HepG2 (cell line): ENCODE measurements around the gene CD7. TPM values are rescaled to one million over a fixed set of nuclear protein-coding genes. Genes with fewer than 3 reads are reported as not detected.

ENCODE experiments used
- ADNP ChIP-seq: sonication (generic); formaldehyde crosslinking; IDR thresholded peaks from 2 replicates; pipeline ENCODE4 v1.4.0; 2020; ENCODE audit warnings: missing genetic modification reagents
- GABPA ChIP-seq, 2 experiments: IDR thresholded peaks; 2 replicates each; pipeline ENCODE4 v1.6.1; 2011 to 2016; ENCODE audit warnings: low read depth in 2 of 2, low read length in 1 of 2, missing biosample characterization in 1 of 2, missing genetic modification characterization in 1 of 2
- HMG20B ChIP-seq: conservative IDR thresholded peaks from 2 replicates; pipeline ENCODE4 v1.6.1; 2016; ENCODE audit warnings: missing genetic modification reagents, missing compliant biosample characterization
- RCOR2 ChIP-seq: IDR thresholded peaks from 2 replicates; pipeline ENCODE4 v1.6.1; 2016; ENCODE audit warnings: missing biosample characterization, missing genetic modification reagents
- ZMAT3 ChIP-seq: sonication (generic); formaldehyde crosslinking; conservative IDR thresholded peaks from 2 replicates; pipeline ENCODE4 v1.7.0; 2021; ENCODE audit warnings: missing genetic modification reagents
- ZNF317 ChIP-seq: sonication (generic); formaldehyde crosslinking; IDR thresholded peaks from 2 replicates; pipeline ENCODE4 v1.5.0; 2020; ENCODE audit warnings: mild to moderate bottlenecking, missing genetic modification reagents
- ZNF460 ChIP-seq: sonication (generic); formaldehyde crosslinking; IDR thresholded peaks from 2 replicates; pipeline ENCODE4 v1.5.1; 2020; ENCODE audit warnings: missing genetic modification reagents, mild to moderate bottlenecking, borderline replicate concordance
- ZNF510 ChIP-seq: sonication (generic); formaldehyde crosslinking; IDR thresholded peaks from 2 replicates; pipeline ENCODE4 v1.4.0; 2020; ENCODE audit warnings: low read depth, mild to moderate bottlenecking, missing genetic modification reagents
- ZNF775 ChIP-seq: sonication (generic); formaldehyde crosslinking; IDR thresholded peaks from 2 replicates; pipeline ENCODE4 v1.4.0; 2020; ENCODE audit warnings: missing genetic modification reagents, mild to moderate bottlenecking, moderate library complexity, borderline replicate concordance
- ZNF879 ChIP-seq: sonication (generic); formaldehyde crosslinking; IDR thresholded peaks from 2 replicates; pipeline ENCODE4 v1.8.1; 2023; ENCODE audit warnings: missing genetic modification reagents
- ZNF883 ChIP-seq: sonication (generic); formaldehyde crosslinking; IDR thresholded peaks from 2 replicates; pipeline ENCODE4 v1.5.1; 2020; ENCODE audit warnings: mild to moderate bottlenecking, missing genetic modification reagents; ENCODE audit errors: not compliant biosample characterization
- polyA plus RNA-seq, 8 experiments: library from polyadenylated mRNA; depleted of rRNA in 3 of 8; stranded (reverse) in 7 of 8; unstranded in 1 of 8; fragments of >200 nt; fragmentation: Illumina TruSeq in 4 of 8; extraction: Trizol in 4 of 8; gene quantifications; 2 replicates each; pipeline versions ENCODE4 v1.2.1 to v1.2.3, GENCODE V29; 2011 to 2016; ENCODE audit warnings: low read depth in 4 of 8, missing spikeins in 1 of 8, mixed read lengths in 1 of 8; ENCODE audit not compliant: insufficient read depth in 1 of 8
- total RNA-seq, 5 experiments: library from RNA; depleted of rRNA; stranded (reverse); fragments of >200 nt; fragmentation: Illumina TruSeq; extraction: Trizol; gene quantifications; 2 replicates each; pipeline ENCODE4 v1.2.3, GENCODE V29; 2016; ENCODE audit warnings: low read depth in 1 of 5
- TF ChIP-seq, protein P1 (sequence below): sonication (generic); formaldehyde crosslinking; IDR thresholded peaks from 2 replicates; pipeline ENCODE4 v1.4.0; 2020; ENCODE audit warnings: missing genetic modification reagents, borderline replicate concordance
- TF ChIP-seq, protein P2 (sequence below): sonication (generic); formaldehyde crosslinking; IDR thresholded peaks from 2 replicates; pipeline ENCODE4 v1.4.0; 2020; ENCODE audit warnings: mild to moderate bottlenecking, missing genetic modification reagents
- TF ChIP-seq, protein P3 (sequence below): sonication (generic); formaldehyde crosslinking; IDR thresholded peaks from 2 replicates; pipeline ENCODE4 v1.4.0; 2020; ENCODE audit warnings: missing genetic modification reagents
- TF ChIP-seq, protein P4 (sequence below): sonication (generic); formaldehyde crosslinking; IDR thresholded peaks from 2 replicates; pipeline ENCODE4 v1.9.0; 2022; ENCODE audit warnings: low read depth, missing genetic modification reagents

Gene CD7
- total and polyA plus RNA-seq, 2 of the 13 experiments (the other 11 are each of a cell fraction or from before 2014, with no cell fraction given), result 67.6 to 76.4 TPM

DNA sequence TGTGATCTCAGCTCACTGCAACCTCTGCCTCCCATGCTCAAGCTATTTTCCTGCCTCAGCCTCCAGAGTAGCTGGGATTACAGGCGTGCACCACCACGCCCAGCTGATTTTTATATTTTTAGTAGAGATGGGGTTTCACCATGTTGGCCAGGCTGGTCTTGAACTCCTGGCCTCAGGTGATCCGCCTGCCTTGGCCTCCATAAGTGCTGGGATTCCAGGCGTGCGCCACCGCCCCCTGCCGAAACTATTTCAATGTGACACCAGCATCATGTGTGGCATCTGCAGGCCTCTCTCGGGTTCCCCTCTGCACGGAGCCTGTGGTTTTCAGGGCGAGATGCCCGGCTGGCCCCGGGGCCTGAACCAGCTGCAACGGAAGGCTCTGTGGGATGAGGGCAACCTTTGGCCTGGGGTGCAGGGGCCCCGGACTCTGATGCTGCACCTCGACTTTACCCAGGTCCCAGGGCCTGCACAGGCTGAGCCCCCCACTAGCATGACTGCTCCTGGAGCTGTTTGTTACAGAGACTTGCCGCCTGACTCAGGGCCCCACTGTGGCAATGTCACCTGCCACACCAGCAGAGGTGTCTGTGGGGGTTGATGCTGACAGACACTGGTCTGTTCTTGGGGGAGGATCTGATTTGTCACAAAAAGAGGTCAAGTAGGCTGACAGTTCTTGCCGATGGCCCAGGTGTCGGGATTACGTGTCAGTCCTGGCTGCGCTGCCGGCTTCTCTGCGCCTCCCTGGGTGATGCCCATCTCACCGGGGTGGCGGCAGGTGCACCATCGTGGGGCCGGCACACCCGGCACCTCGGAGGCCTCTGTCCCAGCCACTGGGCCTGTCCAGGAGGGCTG, 33.0 kb upstream of the CD7 start (continued):
- TF ChIP-seq, protein P1, sequence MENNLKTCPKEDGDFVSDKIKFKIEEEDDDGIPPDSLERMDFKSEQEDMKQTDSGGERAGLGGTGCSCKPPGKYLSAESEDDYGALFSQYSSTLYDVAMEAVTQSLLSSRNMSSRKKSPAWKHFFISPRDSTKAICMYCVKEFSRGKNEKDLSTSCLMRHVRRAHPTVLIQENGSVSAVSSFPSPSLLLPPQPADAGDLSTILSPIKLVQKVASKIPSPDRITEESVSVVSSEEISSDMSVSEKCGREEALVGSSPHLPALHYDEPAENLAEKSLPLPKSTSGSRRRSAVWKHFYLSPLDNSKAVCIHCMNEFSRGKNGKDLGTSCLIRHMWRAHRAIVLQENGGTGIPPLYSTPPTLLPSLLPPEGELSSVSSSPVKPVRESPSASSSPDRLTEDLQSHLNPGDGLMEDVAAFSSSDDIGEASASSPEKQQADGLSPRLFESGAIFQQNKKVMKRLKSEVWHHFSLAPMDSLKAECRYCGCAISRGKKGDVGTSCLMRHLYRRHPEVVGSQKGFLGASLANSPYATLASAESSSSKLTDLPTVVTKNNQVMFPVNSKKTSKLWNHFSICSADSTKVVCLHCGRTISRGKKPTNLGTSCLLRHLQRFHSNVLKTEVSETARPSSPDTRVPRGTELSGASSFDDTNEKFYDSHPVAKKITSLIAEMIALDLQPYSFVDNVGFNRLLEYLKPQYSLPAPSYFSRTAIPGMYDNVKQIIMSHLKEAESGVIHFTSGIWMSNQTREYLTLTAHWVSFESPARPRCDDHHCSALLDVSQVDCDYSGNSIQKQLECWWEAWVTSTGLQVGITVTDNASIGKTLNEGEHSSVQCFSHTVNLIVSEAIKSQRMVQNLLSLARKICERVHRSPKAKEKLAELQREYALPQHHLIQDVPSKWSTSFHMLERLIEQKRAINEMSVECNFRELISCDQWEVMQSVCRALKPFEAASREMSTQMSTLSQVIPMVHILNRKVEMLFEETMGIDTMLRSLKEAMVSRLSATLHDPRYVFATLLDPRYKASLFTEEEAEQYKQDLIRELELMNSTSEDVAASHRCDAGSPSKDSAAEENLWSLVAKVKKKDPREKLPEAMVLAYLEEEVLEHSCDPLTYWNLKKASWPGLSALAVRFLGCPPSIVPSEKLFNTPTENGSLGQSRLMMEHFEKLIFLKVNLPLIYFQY (CRISPR knock-in tag), result no peak
- no peak for TF ChIP-seq ZNF883 (CRISPR knock-in tag)
- TF ChIP-seq ZNF879 (CRISPR knock-in tag), result no peak
- TF ChIP-seq, protein P2, sequence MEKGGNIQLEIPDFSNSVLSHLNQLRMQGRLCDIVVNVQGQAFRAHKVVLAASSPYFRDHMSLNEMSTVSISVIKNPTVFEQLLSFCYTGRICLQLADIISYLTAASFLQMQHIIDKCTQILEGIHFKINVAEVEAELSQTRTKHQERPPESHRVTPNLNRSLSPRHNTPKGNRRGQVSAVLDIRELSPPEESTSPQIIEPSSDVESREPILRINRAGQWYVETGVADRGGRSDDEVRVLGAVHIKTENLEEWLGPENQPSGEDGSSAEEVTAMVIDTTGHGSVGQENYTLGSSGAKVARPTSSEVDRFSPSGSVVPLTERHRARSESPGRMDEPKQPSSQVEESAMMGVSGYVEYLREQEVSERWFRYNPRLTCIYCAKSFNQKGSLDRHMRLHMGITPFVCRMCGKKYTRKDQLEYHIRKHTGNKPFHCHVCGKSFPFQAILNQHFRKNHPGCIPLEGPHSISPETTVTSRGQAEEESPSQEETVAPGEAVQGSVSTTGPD, result no peak
- no peak for TF ChIP-seq GABPA (IDR thresholded peaks at IDR 0.05; ENCODE audit: low read depth, low read length)
- TF ChIP-seq GABPA (CRISPR knock-in tag; IDR thresholded peaks at IDR 0.05; ENCODE audit: low read depth), result no peak
- no peak for TF ChIP-seq ZNF460 (CRISPR knock-in tag)
- TF ChIP-seq, protein P3, sequence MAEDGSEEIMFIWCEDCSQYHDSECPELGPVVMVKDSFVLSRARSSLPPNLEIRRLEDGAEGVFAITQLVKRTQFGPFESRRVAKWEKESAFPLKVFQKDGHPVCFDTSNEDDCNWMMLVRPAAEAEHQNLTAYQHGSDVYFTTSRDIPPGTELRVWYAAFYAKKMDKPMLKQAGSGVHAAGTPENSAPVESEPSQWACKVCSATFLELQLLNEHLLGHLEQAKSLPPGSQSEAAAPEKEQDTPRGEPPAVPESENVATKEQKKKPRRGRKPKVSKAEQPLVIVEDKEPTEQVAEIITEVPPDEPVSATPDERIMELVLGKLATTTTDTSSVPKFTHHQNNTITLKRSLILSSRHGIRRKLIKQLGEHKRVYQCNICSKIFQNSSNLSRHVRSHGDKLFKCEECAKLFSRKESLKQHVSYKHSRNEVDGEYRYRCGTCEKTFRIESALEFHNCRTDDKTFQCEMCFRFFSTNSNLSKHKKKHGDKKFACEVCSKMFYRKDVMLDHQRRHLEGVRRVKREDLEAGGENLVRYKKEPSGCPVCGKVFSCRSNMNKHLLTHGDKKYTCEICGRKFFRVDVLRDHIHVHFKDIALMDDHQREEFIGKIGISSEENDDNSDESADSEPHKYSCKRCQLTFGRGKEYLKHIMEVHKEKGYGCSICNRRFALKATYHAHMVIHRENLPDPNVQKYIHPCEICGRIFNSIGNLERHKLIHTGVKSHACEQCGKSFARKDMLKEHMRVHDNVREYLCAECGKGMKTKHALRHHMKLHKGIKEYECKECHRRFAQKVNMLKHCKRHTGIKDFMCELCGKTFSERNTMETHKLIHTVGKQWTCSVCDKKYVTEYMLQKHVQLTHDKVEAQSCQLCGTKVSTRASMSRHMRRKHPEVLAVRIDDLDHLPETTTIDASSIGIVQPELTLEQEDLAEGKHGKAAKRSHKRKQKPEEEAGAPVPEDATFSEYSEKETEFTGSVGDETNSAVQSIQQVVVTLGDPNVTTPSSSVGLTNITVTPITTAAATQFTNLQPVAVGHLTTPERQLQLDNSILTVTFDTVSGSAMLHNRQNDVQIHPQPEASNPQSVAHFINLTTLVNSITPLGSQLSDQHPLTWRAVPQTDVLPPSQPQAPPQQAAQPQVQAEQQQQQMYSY (CRISPR knock-in tag), result no peak
- TF ChIP-seq RCOR2 (CRISPR knock-in tag), result no peak
- no peak for TF ChIP-seq HMG20B (CRISPR knock-in tag)
- TF ChIP-seq ZNF317 (CRISPR knock-in tag), result no peak
- TF ChIP-seq ADNP, result peak; percentile 19; the same call in 1 of the 2 replicates
- TF ChIP-seq ZNF775 (CRISPR knock-in tag), result no peak
- TF ChIP-seq, protein P4, sequence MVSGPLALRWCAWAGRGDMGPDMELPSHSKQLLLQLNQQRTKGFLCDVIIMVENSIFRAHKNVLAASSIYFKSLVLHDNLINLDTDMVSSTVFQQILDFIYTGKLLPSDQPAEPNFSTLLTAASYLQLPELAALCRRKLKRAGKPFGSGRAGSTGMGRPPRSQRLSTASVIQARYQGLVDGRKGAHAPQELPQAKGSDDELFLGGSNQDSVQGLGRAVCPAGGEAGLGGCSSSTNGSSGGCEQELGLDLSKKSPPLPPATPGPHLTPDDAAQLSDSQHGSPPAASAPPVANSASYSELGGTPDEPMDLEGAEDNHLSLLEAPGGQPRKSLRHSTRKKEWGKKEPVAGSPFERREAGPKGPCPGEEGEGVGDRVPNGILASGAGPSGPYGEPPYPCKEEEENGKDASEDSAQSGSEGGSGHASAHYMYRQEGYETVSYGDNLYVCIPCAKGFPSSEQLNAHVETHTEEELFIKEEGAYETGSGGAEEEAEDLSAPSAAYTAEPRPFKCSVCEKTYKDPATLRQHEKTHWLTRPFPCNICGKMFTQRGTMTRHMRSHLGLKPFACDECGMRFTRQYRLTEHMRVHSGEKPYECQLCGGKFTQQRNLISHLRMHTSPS (CRISPR knock-in tag), result no peak
- no peak for TF ChIP-seq ZNF510
- no peak for TF ChIP-seq ZMAT3 (CRISPR knock-in tag)
